ENCODE results near the gene HECTD4. TPM values are rescaled to one million over a fixed set of nuclear protein-coding genes. Genes with fewer than 3 reads are reported as not detected.

The HECTD4 gene
- polyA plus RNA-seq, 1 donor from 2014 or later = 15.8 TPM

- no peaks in the 10 kb centered on the region for H3K9me2 ChIP-seq (ENCODE audit: insufficient read depth, low read length)
- no peak overlapping the region for H2AFZ ChIP-seq (ENCODE audit: low read depth, low read length)
- no peak overlapping the region for H3K4me2 ChIP-seq (ENCODE audit: low read length)
- H3K4me3 ChIP-seq (ENCODE audit: low read length) = no peak overlapping the region
- TF ChIP-seq EZH2 (IDR thresholded peaks at IDR 0.05; ENCODE audit: borderline replicate concordance, insufficient read depth, low read length, poor library complexity, severe bottlenecking) (no peak), MXI1 (conservative IDR thresholded peaks at IDR 0.05; ENCODE audit: poor library complexity, severe bottlenecking) (no peak), POLR2AphosphoS5 (IDR thresholded peaks at IDR 0.05) (no peak), CTCF (IDR thresholded peaks at IDR 0.05; ENCODE audit: poor library complexity, severe bottlenecking) (no peak), REST (IDR thresholded peaks at IDR 0.05; ENCODE audit: borderline replicate concordance) (no peak), EP300 (conservative IDR thresholded peaks at IDR 0.05; ENCODE audit: poor library complexity, severe bottlenecking) (no peak), RAD21 (conservative IDR thresholded peaks at IDR 0.05) (no peak)
- H3K9me3 ChIP-seq (ENCODE audit: low read length) = no peaks in the 10 kb centered on the region
- peaks cover 13% of the 10 kb centered on the region for H3K79me2 ChIP-seq (replicated peaks; ENCODE audit: insufficient read depth, low read length)
- no peaks in the 10 kb centered on the region for H3K36me3 ChIP-seq (ENCODE audit: insufficient read depth, low read length)
- H3K27me3 ChIP-seq (ENCODE audit: insufficient read depth, low read depth, low read length) = no peaks in the 10 kb centered on the region
- no peaks in the 10 kb centered on the region for H4K20me1 ChIP-seq (ENCODE audit: insufficient read depth)
- H3K27ac ChIP-seq (ENCODE audit: low read length) = no peak overlapping the region
- no peak overlapping the region for H3K9ac ChIP-seq (ENCODE audit: low read length)
- no peaks in the 10 kb centered on the region for H3F3A ChIP-seq (ENCODE audit: insufficient read depth, low read length, poor library complexity, severe bottlenecking)
These were observed 247.5 kb downstream of the HECTD4 start for GRCh38 chr12:112134731-112135130.

GRCh38 chr12:112133418-112133817, 248.8 kb downstream of the HECTD4 start:
- TF ChIP-seq TAF1 (IDR thresholded peaks at IDR 0.05; ENCODE audit: low read depth) = no peak
- no peak for TF ChIP-seq EP300 (conservative IDR thresholded peaks at IDR 0.05; ENCODE audit: poor library complexity, severe bottlenecking)
- no peak for TF ChIP-seq MXI1 (conservative IDR thresholded peaks at IDR 0.05; ENCODE audit: poor library complexity, severe bottlenecking)
- TF ChIP-seq POLR2AphosphoS5 (IDR thresholded peaks at IDR 0.05) = no peak
- no peak for TF ChIP-seq REST (IDR thresholded peaks at IDR 0.05; ENCODE audit: borderline replicate concordance)
- no peak for TF ChIP-seq SMC3 (conservative IDR thresholded peaks at IDR 0.05; ENCODE audit: poor library complexity)
- TF ChIP-seq CTCF (IDR thresholded peaks at IDR 0.05; ENCODE audit: poor library complexity, severe bottlenecking) = no peak
- no peak for TF ChIP-seq RAD21 (conservative IDR thresholded peaks at IDR 0.05)
- TF ChIP-seq EZH2 (IDR thresholded peaks at IDR 0.05; ENCODE audit: borderline replicate concordance, insufficient read depth, low read length, poor library complexity, severe bottlenecking) = no peak
- no peak overlapping the region for H3K4me3 ChIP-seq (ENCODE audit: low read length)
- no peaks in the 10 kb centered on the region for H3K9me2 ChIP-seq (ENCODE audit: insufficient read depth, low read length)
- no peaks in the 10 kb centered on the region for H3K9me3 ChIP-seq (ENCODE audit: low read length)
- no peaks in the 10 kb centered on the region for H3K27me3 ChIP-seq (ENCODE audit: insufficient read depth, low read depth, low read length)
- no peak overlapping the region for H2AFZ ChIP-seq (ENCODE audit: low read depth, low read length)
- no peak overlapping the region for H3K9ac ChIP-seq (ENCODE audit: low read length)
- peaks cover 13% of the 10 kb centered on the region for H3K79me2 ChIP-seq (replicated peaks; ENCODE audit: insufficient read depth, low read length)
- no peaks in the 10 kb centered on the region for H3K36me3 ChIP-seq (ENCODE audit: insufficient read depth, low read length)
- H4K20me1 ChIP-seq (ENCODE audit: insufficient read depth) = no peaks in the 10 kb centered on the region
- no peaks in the 10 kb centered on the region for H3F3A ChIP-seq (ENCODE audit: insufficient read depth, low read length, poor library complexity, severe bottlenecking)
- no peak overlapping the region for H3K4me2 ChIP-seq (ENCODE audit: low read length)
- H3K27ac ChIP-seq (ENCODE audit: low read length) = no peak overlapping the region

All from neural cell (in vitro differentiated cells).